WTC11 (cell line): ENCODE data around the gene VEPH1.

Experiments
- CREB1 ChIP-seq: sonication (generic); formaldehyde crosslinking; IDR thresholded peaks from 2 replicates; pipeline ENCODE4 v1.8.0; 2023; ENCODE audit warnings: mild to moderate bottlenecking, missing genetic modification reagents
- CTCF ChIP-seq: fragments of 200-600 bp; IDR thresholded peaks from 2 replicates; pipeline ENCODE4 v1.8.0; 2022; ENCODE audit warnings: antibody characterized with exemption
- IRF2 ChIP-seq: sonication (generic); formaldehyde crosslinking; IDR thresholded peaks from 2 replicates; pipeline ENCODE4 v1.8.0; 2022; ENCODE audit warnings: low read depth, missing genetic modification reagents, borderline replicate concordance
- JUN ChIP-seq: sonication (generic); formaldehyde crosslinking; IDR thresholded peaks from 2 replicates; pipeline ENCODE4 v1.8.0; 2023; ENCODE audit warnings: mild to moderate bottlenecking, missing genetic modification reagents
- NR2C2 ChIP-seq: sonication (generic); formaldehyde crosslinking; IDR thresholded peaks from 2 replicates; pipeline ENCODE4 v1.8.0; 2022; ENCODE audit warnings: mild to moderate bottlenecking, missing genetic modification reagents
- ZNF317 ChIP-seq: sonication (generic); formaldehyde crosslinking; IDR thresholded peaks from 2 replicates; pipeline ENCODE4 v1.8.1; 2023; ENCODE audit warnings: low read depth, mild to moderate bottlenecking, moderate library complexity, missing genetic modification reagents, borderline replicate concordance

GRCh38 chr3:157280354-157280753 lies 222.9 kb downstream of the VEPH1 start:
- TF ChIP-seq CTCF: no peak
- no peak for TF ChIP-seq ZNF317
- TF ChIP-seq CREB1: no peak
- TF ChIP-seq IRF2 (CRISPR knock-in tag): no peak
- TF ChIP-seq JUN (CRISPR knock-in tag): no peak
- TF ChIP-seq NR2C2 (CRISPR knock-in tag): no peak
